Cardiac muscle cell (in vitro differentiated cells and primary cell): ENCODE measurements around the gene ANKRD31. TPM values are rescaled to one million over a fixed set of nuclear protein-coding genes. Genes with fewer than 3 reads are reported as not detected.

ENCODE experiments used
- DNase-seq, 2 donors: peaks; one replicate each; pipeline versions ENCODE4 v3.0.0 to v3.0.0-alpha.2; 2010 to 2017; ENCODE audit warnings: low read depth in 1 of 2, low spot score in 1 of 2
- H3K27ac ChIP-seq: fragments of 200-600 bp; sonication (generic); 2 replicates; pipeline ENCODE4 v1.5.1; 2016
- H3K27me3 ChIP-seq: fragments of 200-600 bp; sonication (generic); 2 replicates; pipeline ENCODE4 v1.6.0; 2016; ENCODE audit warnings: control low read depth
- H3K36me3 ChIP-seq: fragments of 200-600 bp; sonication (generic); 2 replicates; pipeline ENCODE4 v1.5.1; 2016; ENCODE audit warnings: control low read depth
- H3K4me1 ChIP-seq: fragments of 200-600 bp; sonication (generic); 2 replicates; pipeline ENCODE4 v1.8.1; 2017; ENCODE audit warnings: low read depth, mild to moderate bottlenecking, mixed run types
- H3K4me3 ChIP-seq: fragments of 200-600 bp; sonication (generic); 2 replicates; pipeline ENCODE4 v1.5.1; 2016; ENCODE audit warnings: mild to moderate bottlenecking
- H3K9me3 ChIP-seq: fragments of 200-600 bp; sonication (generic); 2 replicates; pipeline ENCODE4 v1.5.1; 2017; ENCODE audit warnings: low read depth, mild to moderate bottlenecking, control low read depth
- CTCF ChIP-seq: IDR thresholded peaks from 2 replicates; pipeline ENCODE4 v1.5.1; 2012; ENCODE audit warnings: low read depth, mild to moderate bottlenecking, low read length
- polyA plus RNA-seq: library from polyadenylated mRNA; unstranded; fragments of >200 nt; fragmentation: Nextera tagmentation; extraction: Ambion mirVana; gene quantifications from 2 replicates; pipeline ENCODE4 v1.2.1, GENCODE V29; 2016
- total RNA-seq: library from RNA; depleted of rRNA; stranded (reverse); fragments of >200 nt; gene quantifications from 2 replicates; pipeline ENCODE4 v1.2.3, GENCODE V29; 2016

Gene ANKRD31
- total RNA-seq, result under 0.01 and 0.21 TPM in 2 replicates
- polyA plus RNA-seq, result 0.15 TPM in 2 replicates

GRCh38 chr5:75236322-75237316 is at the start of gene ANKRD31:
ANKRD31 (minus strand) TSS chr5:75236878; CDS start chr5:75236686, 192 bp downstream.
- no peak within 1 kb of the TSS for H3K27ac ChIP-seq
- peak within 1 kb of the TSS; percentile 80 for H3K4me3 ChIP-seq
- peak; percentile 86 to 91 for DNase-seq
- TF ChIP-seq CTCF, result peak; percentile 58
- H3K27me3 ChIP-seq, result no peaks in the 10 kb centered on the region
- no peaks in the 10 kb centered on the region for H3K36me3 ChIP-seq
- peaks cover 4% of the 10 kb centered on the region for H3K4me1 ChIP-seq
- H3K9me3 ChIP-seq, result no peaks in the 10 kb centered on the region

GRCh38 chr5:75286211-75286773 is 49.6 kb upstream of the ANKRD31 start:
- no peak for TF ChIP-seq CTCF
- no peak overlapping the region for H3K27ac ChIP-seq
- no peaks in the 10 kb centered on the region for H3K9me3 ChIP-seq
- no peaks in the 10 kb centered on the region for H3K4me1 ChIP-seq
- no peaks in the 10 kb centered on the region for H3K27me3 ChIP-seq
- DNase-seq, result no peak
- H3K36me3 ChIP-seq, result no peaks in the 10 kb centered on the region
- no peak overlapping the region for H3K4me3 ChIP-seq

GRCh38 chr5:75282581-75282980 is 45.9 kb upstream of the ANKRD31 start:
- H3K4me1 ChIP-seq, result no peaks in the 10 kb centered on the region
- no peaks in the 10 kb centered on the region for H3K9me3 ChIP-seq
- no peaks in the 10 kb centered on the region for H3K27me3 ChIP-seq
- no peak overlapping the region for H3K27ac ChIP-seq
- TF ChIP-seq CTCF, result no peak
- no peak for DNase-seq
- H3K4me3 ChIP-seq, result no peak overlapping the region
- H3K36me3 ChIP-seq, result no peaks in the 10 kb centered on the region

- no peak for TF ChIP-seq CTCF
- H3K27ac ChIP-seq, result no peak overlapping the region
- H3K9me3 ChIP-seq, result no peaks in the 10 kb centered on the region
- H3K4me3 ChIP-seq, result no peak overlapping the region
- H3K27me3 ChIP-seq, result no peaks in the 10 kb centered on the region
- DNase-seq, result no peak
- H3K36me3 ChIP-seq, result no peaks in the 10 kb centered on the region
- H3K4me1 ChIP-seq, result no peaks in the 10 kb centered on the region
These were observed 45.2 kb upstream of the ANKRD31 start for GRCh38 chr5:75281716-75282465.

GRCh38 chr5:75279321-75279720 is 42.6 kb upstream of the ANKRD31 start:
- H3K4me3 ChIP-seq, result no peak overlapping the region
- H3K36me3 ChIP-seq, result no peaks in the 10 kb centered on the region
- no peak for TF ChIP-seq CTCF
- no peak overlapping the region for H3K27ac ChIP-seq
- no peaks in the 10 kb centered on the region for H3K9me3 ChIP-seq
- H3K4me1 ChIP-seq, result no peaks in the 10 kb centered on the region
- H3K27me3 ChIP-seq, result no peaks in the 10 kb centered on the region
- DNase-seq, result peak in 1 of 2 donors; percentile 1
